HL-60 (cell line): ENCODE data around the gene ADSL.

Experiments
- CTCF ChIP-seq: IDR thresholded peaks from one replicate; pipeline ENCODE4 v1.5.1; 2011; ENCODE audit warnings: low read length, control low read depth, inconsistent platforms; ENCODE audit not compliant: insufficient read depth
- GABPA ChIP-seq: IDR thresholded peaks from 2 replicates; pipeline ENCODE4 v1.6.1; 2012; ENCODE audit warnings: low read depth
- POLR2AphosphoS5 ChIP-seq: IDR thresholded peaks from 2 replicates; pipeline ENCODE4 v1.6.1; 2012; ENCODE audit warnings: low read depth
- REST ChIP-seq: IDR thresholded peaks from 2 replicates; pipeline ENCODE4 v1.6.1; 2012; ENCODE audit warnings: low read depth; ENCODE audit not compliant: insufficient replicate concordance

- TF ChIP-seq CTCF (no peak), POLR2AphosphoS5 (no peak), REST (no peak), GABPA (no peak)
Observed at GRCh38 chr22:40394607-40395006, 48.3 kb downstream of the ADSL start.
